ENCODE measurements around the gene SH3BGRL3. TPM values are rescaled to one million over a fixed set of nuclear protein-coding genes. Genes with fewer than 3 reads are reported as not detected.

The SH3BGRL3 gene
- total and polyA plus RNA-seq, 2 of the 13 experiments (the other 11 are each of a cell fraction or from before 2014, with no cell fraction given): 11.4 to 12.2 TPM

DNA sequence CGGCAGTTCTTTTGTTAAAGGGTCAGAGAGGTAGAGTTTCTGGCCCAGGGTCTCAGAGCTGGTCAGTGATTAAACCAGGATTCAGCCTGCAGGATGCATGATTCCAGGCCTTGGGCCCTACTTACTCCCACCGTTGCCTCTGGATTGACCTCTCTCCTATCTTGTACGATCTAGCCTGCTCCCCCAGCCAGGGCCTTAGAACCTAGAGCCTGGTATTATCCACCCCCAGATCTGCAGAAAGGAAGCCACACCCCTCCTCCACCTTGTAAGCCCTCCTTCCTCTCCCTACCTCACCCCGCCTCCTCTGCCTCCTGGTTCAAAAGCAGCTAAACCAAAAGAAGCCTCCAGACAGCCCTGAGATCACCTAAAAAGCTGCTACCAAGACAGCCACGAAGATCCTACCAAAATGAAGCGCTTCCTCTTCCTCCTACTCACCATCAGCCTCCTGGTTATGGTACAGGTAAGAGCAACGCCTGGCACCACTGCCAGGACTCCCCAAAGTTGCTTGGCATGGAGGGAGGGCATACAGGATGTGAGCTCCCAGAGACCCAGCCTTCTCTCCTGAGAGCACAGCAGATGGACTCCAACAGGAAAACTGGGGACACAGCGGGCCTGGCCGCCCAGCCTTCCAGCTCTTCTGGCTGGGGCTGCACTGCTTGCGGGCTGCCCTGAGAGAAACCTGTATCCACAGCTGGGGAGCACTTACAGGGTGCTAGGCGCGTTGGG lies 37.9 kb downstream of the SH3BGRL3 start, which contains the start of gene CD52:
Gene CD52, plus strand, starts transcription at position 347 of the 726 bp plus-strand sequence. Its CDS starts 60 bp downstream, at position 407.
- Histone ChIP-seq H3K9me3 (ENCODE audit: low read length) (no peaks in the 10 kb centered on the region), H2AFZ (ENCODE audit: low read length) (no peak within 1 kb of the TSS), H3K4me2 (ENCODE audit: low read depth, low read length) (no peak within 1 kb of the TSS), H3K4me1 (ENCODE audit: insufficient read depth, low read length) (peaks cover 15% of the 10 kb centered on the region; the same call in 1 of the 2 replicates), H3K27me3 (ENCODE audit: control insufficient read depth in 1 of 2, insufficient read depth in 2 of 2, low read length in 2 of 2) (no peaks in the 10 kb centered on the region), H4K20me1 (ENCODE audit: insufficient read depth, low read length) (no peaks in the 10 kb centered on the region), H3K27ac (ENCODE audit: extremely low read length, insufficient read depth, low read length) (no peak within 1 kb of the TSS), H3K36me3 (replicated peaks in 1 of 2; ENCODE audit: control insufficient read depth in 1 of 2, insufficient read depth in 2 of 2, low read length in 2 of 2) (no peaks in the 10 kb centered on the region), H3K9ac (ENCODE audit: insufficient read depth, low read depth, low read length) (no peak within 1 kb of the TSS), H3K79me2 (ENCODE audit: insufficient read depth, low read length) (no peaks in the 10 kb centered on the region), H3K4me3 (replicated peaks in 1 of 3; ENCODE audit: insufficient read depth in 1 of 3, low read depth in 2 of 3, low read length in 3 of 3) (no peak within 1 kb of the TSS)
- in situ Hi-C loops (cut with HindIII; ENCODE audit: extremely low pct_ligation_motif_present, low pct_unique_long_range_greater_than_20kb) (no loop called here), intact Hi-C loops (cut with micrococcal nuclease; ENCODE audit: unreplicated experiment) (no loop called here)
- ATAC-seq (no peak), FAIRE-seq (no peak), DNase-seq (ENCODE audit: low spot score) (no peak)
- CTCF ChIA-PET (ENCODE audit: low intra/inter-chr PET ratio, low total read pairs): no interaction called here
- POLR2A ChIA-PET: no interaction called here
- 60% methylated on average over 10 of the region's 12 CpGs for WGBS (ENCODE audit: low lambda C conversion rate)
- no TSS peak for BruUV-seq (replicated peaks)
- TF ChIP-seq ZNF180 (CRISPR knock-in tag; IDR thresholded peaks at IDR 0.05; ENCODE audit: borderline replicate concordance, low read depth): no peak
- TF ChIP-seq ZNF260 (CRISPR knock-in tag; IDR thresholded peaks at IDR 0.05; ENCODE audit: borderline replicate concordance, low read depth): no peak
- TF ChIP-seq, protein P1, sequence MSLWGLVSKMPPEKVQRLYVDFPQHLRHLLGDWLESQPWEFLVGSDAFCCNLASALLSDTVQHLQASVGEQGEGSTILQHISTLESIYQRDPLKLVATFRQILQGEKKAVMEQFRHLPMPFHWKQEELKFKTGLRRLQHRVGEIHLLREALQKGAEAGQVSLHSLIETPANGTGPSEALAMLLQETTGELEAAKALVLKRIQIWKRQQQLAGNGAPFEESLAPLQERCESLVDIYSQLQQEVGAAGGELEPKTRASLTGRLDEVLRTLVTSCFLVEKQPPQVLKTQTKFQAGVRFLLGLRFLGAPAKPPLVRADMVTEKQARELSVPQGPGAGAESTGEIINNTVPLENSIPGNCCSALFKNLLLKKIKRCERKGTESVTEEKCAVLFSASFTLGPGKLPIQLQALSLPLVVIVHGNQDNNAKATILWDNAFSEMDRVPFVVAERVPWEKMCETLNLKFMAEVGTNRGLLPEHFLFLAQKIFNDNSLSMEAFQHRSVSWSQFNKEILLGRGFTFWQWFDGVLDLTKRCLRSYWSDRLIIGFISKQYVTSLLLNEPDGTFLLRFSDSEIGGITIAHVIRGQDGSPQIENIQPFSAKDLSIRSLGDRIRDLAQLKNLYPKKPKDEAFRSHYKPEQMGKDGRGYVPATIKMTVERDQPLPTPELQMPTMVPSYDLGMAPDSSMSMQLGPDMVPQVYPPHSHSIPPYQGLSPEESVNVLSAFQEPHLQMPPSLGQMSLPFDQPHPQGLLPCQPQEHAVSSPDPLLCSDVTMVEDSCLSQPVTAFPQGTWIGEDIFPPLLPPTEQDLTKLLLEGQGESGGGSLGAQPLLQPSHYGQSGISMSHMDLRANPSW (CRISPR knock-in tag; IDR thresholded peaks at IDR 0.05; ENCODE audit: borderline replicate concordance): no peak
- TF ChIP-seq, protein P2, sequence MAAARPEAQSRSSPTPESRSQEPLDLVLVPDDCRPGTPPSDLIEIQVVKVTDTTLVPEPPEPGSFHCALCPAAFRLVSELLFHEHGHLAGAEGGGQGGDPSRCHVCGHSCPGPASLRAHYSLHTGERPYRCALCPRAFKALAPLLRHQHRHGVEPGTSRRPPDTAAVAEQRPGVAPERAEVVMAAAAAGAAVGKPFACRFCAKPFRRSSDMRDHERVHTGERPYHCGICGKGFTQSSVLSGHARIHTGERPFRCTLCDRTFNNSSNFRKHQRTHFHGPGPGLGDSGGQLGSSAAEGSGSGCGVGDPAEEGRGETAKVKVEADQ (CRISPR knock-in tag; IDR thresholded peaks at IDR 0.05; ENCODE audit: borderline replicate concordance): no peak
- TF ChIP-seq, protein P3, sequence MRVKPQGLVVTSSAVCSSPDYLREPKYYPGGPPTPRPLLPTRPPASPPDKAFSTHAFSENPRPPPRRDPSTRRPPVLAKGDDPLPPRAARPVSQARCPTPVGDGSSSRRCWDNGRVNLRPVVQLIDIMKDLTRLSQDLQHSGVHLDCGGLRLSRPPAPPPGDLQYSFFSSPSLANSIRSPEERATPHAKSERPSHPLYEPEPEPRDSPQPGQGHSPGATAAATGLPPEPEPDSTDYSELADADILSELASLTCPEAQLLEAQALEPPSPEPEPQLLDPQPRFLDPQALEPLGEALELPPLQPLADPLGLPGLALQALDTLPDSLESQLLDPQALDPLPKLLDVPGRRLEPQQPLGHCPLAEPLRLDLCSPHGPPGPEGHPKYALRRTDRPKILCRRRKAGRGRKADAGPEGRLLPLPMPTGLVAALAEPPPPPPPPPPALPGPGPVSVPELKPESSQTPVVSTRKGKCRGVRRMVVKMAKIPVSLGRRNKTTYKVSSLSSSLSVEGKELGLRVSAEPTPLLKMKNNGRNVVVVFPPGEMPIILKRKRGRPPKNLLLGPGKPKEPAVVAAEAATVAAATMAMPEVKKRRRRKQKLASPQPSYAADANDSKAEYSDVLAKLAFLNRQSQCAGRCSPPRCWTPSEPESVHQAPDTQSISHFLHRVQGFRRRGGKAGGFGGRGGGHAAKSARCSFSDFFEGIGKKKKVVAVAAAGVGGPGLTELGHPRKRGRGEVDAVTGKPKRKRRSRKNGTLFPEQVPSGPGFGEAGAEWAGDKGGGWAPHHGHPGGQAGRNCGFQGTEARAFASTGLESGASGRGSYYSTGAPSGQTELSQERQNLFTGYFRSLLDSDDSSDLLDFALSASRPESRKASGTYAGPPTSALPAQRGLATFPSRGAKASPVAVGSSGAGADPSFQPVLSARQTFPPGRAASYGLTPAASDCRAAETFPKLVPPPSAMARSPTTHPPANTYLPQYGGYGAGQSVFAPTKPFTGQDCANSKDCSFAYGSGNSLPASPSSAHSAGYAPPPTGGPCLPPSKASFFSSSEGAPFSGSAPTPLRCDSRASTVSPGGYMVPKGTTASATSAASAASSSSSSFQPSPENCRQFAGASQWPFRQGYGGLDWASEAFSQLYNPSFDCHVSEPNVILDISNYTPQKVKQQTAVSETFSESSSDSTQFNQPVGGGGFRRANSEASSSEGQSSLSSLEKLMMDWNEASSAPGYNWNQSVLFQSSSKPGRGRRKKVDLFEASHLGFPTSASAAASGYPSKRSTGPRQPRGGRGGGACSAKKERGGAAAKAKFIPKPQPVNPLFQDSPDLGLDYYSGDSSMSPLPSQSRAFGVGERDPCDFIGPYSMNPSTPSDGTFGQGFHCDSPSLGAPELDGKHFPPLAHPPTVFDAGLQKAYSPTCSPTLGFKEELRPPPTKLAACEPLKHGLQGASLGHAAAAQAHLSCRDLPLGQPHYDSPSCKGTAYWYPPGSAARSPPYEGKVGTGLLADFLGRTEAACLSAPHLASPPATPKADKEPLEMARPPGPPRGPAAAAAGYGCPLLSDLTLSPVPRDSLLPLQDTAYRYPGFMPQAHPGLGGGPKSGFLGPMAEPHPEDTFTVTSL (CRISPR knock-in tag; IDR thresholded peaks at IDR 0.05; ENCODE audit: borderline replicate concordance): no peak
- no peak for TF ChIP-seq ZNF589 (CRISPR knock-in tag; conservative IDR thresholded peaks at IDR 0.05)
- no peak for TF ChIP-seq ZNF546 (CRISPR knock-in tag; conservative IDR thresholded peaks at IDR 0.05)
- no peak for TF ChIP-seq CCAR2 (optimal IDR thresholded peaks at IDR 0.05; ENCODE audit: low read depth, low read length)
- TF ChIP-seq GATAD1 (CRISPR knock-in tag; IDR thresholded peaks at IDR 0.05): no peak
- TF ChIP-seq, protein P4, sequence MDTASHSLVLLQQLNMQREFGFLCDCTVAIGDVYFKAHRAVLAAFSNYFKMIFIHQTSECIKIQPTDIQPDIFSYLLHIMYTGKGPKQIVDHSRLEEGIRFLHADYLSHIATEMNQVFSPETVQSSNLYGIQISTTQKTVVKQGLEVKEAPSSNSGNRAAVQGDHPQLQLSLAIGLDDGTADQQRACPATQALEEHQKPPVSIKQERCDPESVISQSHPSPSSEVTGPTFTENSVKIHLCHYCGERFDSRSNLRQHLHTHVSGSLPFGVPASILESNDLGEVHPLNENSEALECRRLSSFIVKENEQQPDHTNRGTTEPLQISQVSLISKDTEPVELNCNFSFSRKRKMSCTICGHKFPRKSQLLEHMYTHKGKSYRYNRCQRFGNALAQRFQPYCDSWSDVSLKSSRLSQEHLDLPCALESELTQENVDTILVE (CRISPR knock-in tag; IDR thresholded peaks at IDR 0.05): no peak
- TF ChIP-seq ZNF550 (CRISPR knock-in tag; IDR thresholded peaks at IDR 0.05; ENCODE audit: borderline replicate concordance): no peak
- TF ChIP-seq MIER3 (CRISPR knock-in tag; IDR thresholded peaks at IDR 0.05; ENCODE audit: borderline replicate concordance): no peak
- TF ChIP-seq ZNF207 (IDR thresholded peaks at IDR 0.05; ENCODE audit: borderline replicate concordance): no peak
